BJ (cell line): ENCODE results near the gene WFS1. TPM values are rescaled to one million over a fixed set of nuclear protein-coding genes. Genes with fewer than 3 reads are reported as not detected.

Experiments used
- CTCF ChIA-PET: fragments of 350-600 bp; formaldehyde crosslinking; extraction: SDS; loops from one replicate; lab custom pipeline; 2021; ENCODE audit warnings: antibody characterized with exemption, inconsistent platforms; lab: Yijun Ruan, JAX
- POLR2A ChIA-PET: fragments of 300-600 bp; sonication (Branson Sonifier 250); formaldehyde crosslinking; extraction: SDS; loops from one replicate; lab custom pipeline; 2021; ENCODE audit warnings: antibody characterized with exemption; lab: Charles Lee
- DNase-seq: peaks from one replicate; pipeline ENCODE4 v3.0.0-alpha.2; 2011; ENCODE audit warnings: low read depth
- H3K27me3 ChIP-seq: 2 replicates; pipeline ENCODE4 v1.6.0; 2011; ENCODE audit warnings: low read length; ENCODE audit not compliant: control insufficient read depth, insufficient read depth
- H3K36me3 ChIP-seq: 2 replicates; pipeline ENCODE4 v1.5.1; 2011; ENCODE audit warnings: low read length; ENCODE audit not compliant: control insufficient read depth, insufficient read depth
- H3K4me3 ChIP-seq: 2 replicates; pipeline ENCODE4 v1.5.1; 2011; ENCODE audit warnings: low read depth, mild to moderate bottlenecking, control low read depth, low read length
- polyA plus RNA-seq: library from polyadenylated mRNA; depleted of rRNA; stranded (reverse); fragments of >200 nt; gene quantifications from 2 replicates; pipeline ENCODE4 v1.2.3, GENCODE V29; 2011
- TF ChIP-seq, protein P1 (sequence below): IDR thresholded peaks from 2 replicates; pipeline ENCODE4 v1.5.1; 2011; ENCODE audit warnings: low read depth, mild to moderate bottlenecking, control low read depth, inconsistent platforms, low read length, moderate library complexity; ENCODE audit not compliant: insufficient read depth

Gene WFS1
- polyA plus RNA-seq, 1 experiment = 66.4 TPM

DNA sequence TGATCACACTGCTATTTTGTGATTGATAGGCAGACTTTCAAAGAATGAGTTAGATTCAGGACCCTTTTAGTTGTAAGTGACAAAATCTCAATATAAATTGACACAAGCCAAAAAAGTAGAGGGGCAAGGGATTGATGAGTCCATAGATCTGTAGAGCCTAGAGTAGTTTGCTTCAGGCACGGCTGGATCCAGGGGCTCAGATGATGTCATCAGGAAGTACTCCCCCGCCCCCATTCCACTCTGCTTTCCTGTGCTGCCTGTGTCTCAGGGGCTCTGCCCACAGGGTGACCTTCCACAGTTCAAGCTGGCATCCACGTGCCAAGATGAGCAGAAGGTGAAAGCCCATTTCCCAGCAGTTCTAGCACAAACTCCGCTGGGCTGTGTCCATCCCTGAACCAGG lies 13.6 kb downstream of the WFS1 start:
- peaks cover 21% of the 10 kb centered on the region for H3K36me3 ChIP-seq
- no peak overlapping the region for H3K4me3 ChIP-seq
- CTCF ChIA-PET = interaction anchor here (1.0 to 2.7 kb wide), 3 partner anchors 10 to 45 kb away, joined by 3 to 10 read pairs (median 3); no protein-coding TSS in a partner anchor
- POLR2A ChIA-PET = no interaction called here
- TF ChIP-seq, protein P1, sequence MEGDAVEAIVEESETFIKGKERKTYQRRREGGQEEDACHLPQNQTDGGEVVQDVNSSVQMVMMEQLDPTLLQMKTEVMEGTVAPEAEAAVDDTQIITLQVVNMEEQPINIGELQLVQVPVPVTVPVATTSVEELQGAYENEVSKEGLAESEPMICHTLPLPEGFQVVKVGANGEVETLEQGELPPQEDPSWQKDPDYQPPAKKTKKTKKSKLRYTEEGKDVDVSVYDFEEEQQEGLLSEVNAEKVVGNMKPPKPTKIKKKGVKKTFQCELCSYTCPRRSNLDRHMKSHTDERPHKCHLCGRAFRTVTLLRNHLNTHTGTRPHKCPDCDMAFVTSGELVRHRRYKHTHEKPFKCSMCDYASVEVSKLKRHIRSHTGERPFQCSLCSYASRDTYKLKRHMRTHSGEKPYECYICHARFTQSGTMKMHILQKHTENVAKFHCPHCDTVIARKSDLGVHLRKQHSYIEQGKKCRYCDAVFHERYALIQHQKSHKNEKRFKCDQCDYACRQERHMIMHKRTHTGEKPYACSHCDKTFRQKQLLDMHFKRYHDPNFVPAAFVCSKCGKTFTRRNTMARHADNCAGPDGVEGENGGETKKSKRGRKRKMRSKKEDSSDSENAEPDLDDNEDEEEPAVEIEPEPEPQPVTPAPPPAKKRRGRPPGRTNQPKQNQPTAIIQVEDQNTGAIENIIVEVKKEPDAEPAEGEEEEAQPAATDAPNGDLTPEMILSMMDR = no peak
- no peak for DNase-seq
- no peaks in the 10 kb centered on the region for H3K27me3 ChIP-seq

GRCh38 chr4:6287017-6287788 lies 17.6 kb downstream of the WFS1 start:
- ChIA-PET POLR2A (no interaction called here), CTCF (interaction anchor here (1.1 to 1.8 kb wide), 2 partner anchors 11 to 36 kb away, joined by 3 to 4 read pairs; no protein-coding TSS in a partner anchor)
- H3K4me3 ChIP-seq = no peak overlapping the region
- no peaks in the 10 kb centered on the region for H3K27me3 ChIP-seq
- TF ChIP-seq, protein P1 = no peak
- DNase-seq = no peak
- H3K36me3 ChIP-seq = peaks cover 17% of the 10 kb centered on the region

DNA sequence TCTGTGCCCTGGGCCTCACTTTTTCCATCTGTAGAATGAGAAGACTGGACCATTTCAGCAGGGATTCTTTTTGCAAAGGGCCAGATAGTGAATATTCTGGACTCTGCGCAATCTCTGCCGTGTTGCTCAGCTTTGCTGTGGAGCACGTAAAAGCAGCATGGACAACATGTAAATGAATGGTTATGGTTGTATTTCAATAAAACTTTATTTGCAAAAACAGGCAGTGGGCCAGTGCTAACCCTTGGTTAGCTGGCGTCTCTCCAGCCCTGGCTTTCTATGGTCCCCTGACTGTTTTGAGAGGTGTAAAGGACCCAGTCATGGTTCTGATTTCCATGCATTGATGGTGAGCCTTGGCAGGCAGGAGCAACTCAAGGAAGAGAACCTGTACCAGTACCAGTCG lies 18.7 kb downstream of the WFS1 start:
- DNase-seq = no peak
- H3K4me3 ChIP-seq = no peak overlapping the region
- H3K27me3 ChIP-seq = no peaks in the 10 kb centered on the region
- ChIA-PET CTCF (interaction anchor here (1.5 to 1.8 kb wide), 2 partner anchors 37 to 39 kb away, joined by 4 read pairs; no protein-coding TSS in a partner anchor), POLR2A (no interaction called here)
- H3K36me3 ChIP-seq = peaks cover 20% of the 10 kb centered on the region
- TF ChIP-seq, protein P1 = no peak

DNA sequence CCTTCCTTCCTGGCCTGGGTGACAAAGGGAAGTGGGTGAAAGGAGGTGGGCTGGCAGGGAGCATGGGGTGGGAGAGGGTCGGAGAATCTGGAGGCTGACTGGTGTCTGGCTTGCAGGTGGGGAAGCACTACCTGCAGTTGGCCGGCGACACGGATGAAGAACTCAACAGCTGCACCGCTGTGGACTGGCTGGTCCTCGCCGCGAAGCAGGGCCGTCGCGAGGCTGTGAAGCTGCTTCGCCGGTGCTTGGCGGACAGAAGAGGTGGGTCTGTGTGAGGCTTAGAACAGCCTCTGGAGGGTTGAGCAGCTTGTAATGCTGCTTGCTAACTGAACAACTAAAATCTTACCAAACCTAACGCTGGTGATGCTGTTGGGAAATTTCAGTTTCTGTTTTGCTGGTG lies 19.2 kb downstream of the WFS1 start:
- TF ChIP-seq, protein P1 = no peak
- POLR2A ChIA-PET = no interaction called here
- Histone ChIP-seq H3K27me3 (no peaks in the 10 kb centered on the region), H3K4me3 (no peak overlapping the region), H3K36me3 (peaks cover 20% of the 10 kb centered on the region)
- CTCF ChIA-PET = interaction anchor here (1.5 to 1.8 kb wide), 2 partner anchors 38 kb away, joined by 4 read pairs; no protein-coding TSS in a partner anchor
- DNase-seq = no peak

DNA sequence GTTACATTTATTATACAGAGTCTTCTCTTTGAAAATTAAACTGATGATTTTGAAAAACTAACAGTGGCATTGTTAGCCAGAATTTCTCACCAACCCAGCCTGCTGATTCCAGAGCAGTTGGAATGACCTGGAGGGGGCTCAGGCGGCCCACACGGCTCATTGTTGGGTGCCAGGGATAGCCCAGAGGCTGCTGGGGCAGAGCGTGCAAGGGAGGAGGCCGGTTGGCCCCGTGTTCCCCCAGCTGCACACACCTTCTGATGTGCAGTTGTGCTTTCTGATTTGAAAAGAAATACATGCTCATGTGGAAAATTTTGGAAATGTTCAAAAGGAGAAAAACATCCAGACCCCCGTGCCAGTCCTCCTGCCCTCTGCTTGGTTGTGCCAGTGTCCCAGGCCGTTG lies 20.6 kb downstream of the WFS1 start:
- TF ChIP-seq, protein P1 = no peak
- no peak for DNase-seq
- Histone ChIP-seq H3K27me3 (no peaks in the 10 kb centered on the region), H3K4me3 (no peak overlapping the region), H3K36me3 (peaks cover 21% of the 10 kb centered on the region)
- ChIA-PET CTCF (no interaction called here), POLR2A (no interaction called here)
